Endothelial cell of umbilical vein (primary cell): ENCODE results near the gene GALNT1. TPM values are rescaled to one million over a fixed set of nuclear protein-coding genes. Genes with fewer than 3 reads are reported as not detected.

Experiments
- BruUV-seq: library from RNA; stranded (reverse); fragments of 400-500 nt; replicated peaks from 2 replicates; lab custom pipeline; 2021; lab: Mats Ljungman, UMichigan
- CTCF ChIA-PET: fragments of 300-600, 350-600 bp; sonication (Branson Sonifier 250); formaldehyde crosslinking; loops from one replicate; lab custom pipeline; 2021; ENCODE audit warnings: antibody characterized with exemption, inconsistent platforms; lab: Charles Lee
- POLR2A ChIA-PET: fragments of 300-600, 350-600 bp; sonication (Branson Sonifier 250); formaldehyde crosslinking; loops from one replicate; lab custom pipeline; 2021; ENCODE audit warnings: antibody characterized with exemption, inconsistent platforms; lab: Charles Lee
- DNase-seq: peaks from one replicate; pipeline ENCODE4 v3.0.0-alpha.2; 2011; ENCODE audit warnings: low read depth, low spot score
- FAIRE-seq: peaks from 2 replicates; lab custom pipeline; 2011; peaks lifted over from hg19 to GRCh38; lab: Jason Lieb, UNC
- H2AFZ ChIP-seq: 2 replicates; pipeline ENCODE4 v1.6.0; 2012; ENCODE audit warnings: low read depth, low read length, control low read depth, inconsistent platforms
- H3K27ac ChIP-seq: 2 replicates; pipeline ENCODE4 v1.5.1; 2011; ENCODE audit warnings: low read depth, mild to moderate bottlenecking, control low read depth, low read length, moderate library complexity; ENCODE audit not compliant: insufficient read depth
- H3K27me3 ChIP-seq, 2 experiments: 2 replicates each; pipeline versions ENCODE4 v1.6.0 to v1.6.1; 2011; ENCODE audit warnings: low read length in 2 of 2, mixed read lengths in 1 of 2; ENCODE audit not compliant: control insufficient read depth in 2 of 2, insufficient read depth in 2 of 2
- H3K36me3 ChIP-seq, 2 experiments: 2 replicates in 1 of 2; 3 replicates in 1 of 2; pipeline ENCODE4 v1.5.1; 2011; ENCODE audit warnings: low read length in 2 of 2, mild to moderate bottlenecking in 1 of 2, moderate library complexity in 1 of 2; ENCODE audit not compliant: control insufficient read depth in 2 of 2, insufficient read depth in 2 of 2; ENCODE audit errors: extremely low read depth in 1 of 2
- H3K4me1 ChIP-seq: 3 replicates; pipeline ENCODE4 v1.5.1; 2011; ENCODE audit warnings: mild to moderate bottlenecking, low read length; ENCODE audit not compliant: control insufficient read depth, insufficient read depth; ENCODE audit errors: extremely low read depth
- H3K4me2 ChIP-seq: 2 replicates; pipeline ENCODE4 v1.6.1; 2011; ENCODE audit warnings: low read length, control low read depth, mixed read lengths; ENCODE audit not compliant: insufficient read depth
- H3K4me3 ChIP-seq, 3 experiments: fragments of 200-600 bp in 1 of 3; sonication (generic), shearing (Covaris generic) in 1 of 3; replicated peaks in 1 of 3; 2 replicates each; pipeline ENCODE4 v1.5.1; 2011 to 2016; ENCODE audit warnings: control low read depth in 3 of 3, low read length in 3 of 3, mild to moderate bottlenecking in 2 of 3, inconsistent platforms in 1 of 3, low read depth in 1 of 3, moderate library complexity in 1 of 3; ENCODE audit not compliant: insufficient read depth in 1 of 3
- H3K79me2 ChIP-seq: 2 replicates; pipeline ENCODE4 v1.6.0; 2012; ENCODE audit warnings: low read length, inconsistent platforms; ENCODE audit not compliant: control insufficient read depth, insufficient read depth
- H3K9ac ChIP-seq: replicated peaks from 2 replicates; pipeline ENCODE3; 2011; ENCODE audit warnings: low read length, control low read depth; ENCODE audit not compliant: insufficient read depth; ENCODE audit errors: extremely low read depth
- H3K9me1 ChIP-seq: replicated peaks from 3 replicates; pipeline ENCODE4 v1.6.0; 2011; ENCODE audit warnings: mild to moderate bottlenecking, low read length; ENCODE audit not compliant: control insufficient read depth, insufficient read depth; ENCODE audit errors: extremely low read depth
- H3K9me3 ChIP-seq: replicated peaks from 2 replicates; pipeline ENCODE4 v1.5.1; 2012; ENCODE audit warnings: low read length, inconsistent platforms; ENCODE audit not compliant: control insufficient read depth, insufficient read depth
- H4K20me1 ChIP-seq: replicated peaks from 2 replicates; pipeline ENCODE3; 2011; ENCODE audit warnings: mild to moderate bottlenecking, low read length; ENCODE audit not compliant: control insufficient read depth, insufficient read depth; ENCODE audit errors: extremely low read depth
- EZH2 ChIP-seq: IDR thresholded peaks from 2 replicates; pipeline ENCODE4 v1.6.1; 2012; ENCODE audit warnings: borderline replicate concordance, low read depth, mild to moderate bottlenecking, moderate library complexity, low read length, inconsistent platforms; ENCODE audit not compliant: severe bottlenecking
- FOS ChIP-seq: IDR thresholded peaks from 2 replicates; pipeline ENCODE4 v1.6.1; 2011; ENCODE audit warnings: mild to moderate bottlenecking, low read length, moderate library complexity, borderline replicate concordance; ENCODE audit not compliant: insufficient read depth
- GATA2 ChIP-seq: IDR thresholded peaks from 2 replicates; pipeline ENCODE4 v1.7.0; 2011; ENCODE audit warnings: low read depth, mild to moderate bottlenecking, moderate library complexity, mixed read lengths, low read length; ENCODE audit not compliant: insufficient read length, insufficient read depth
- MYC ChIP-seq: IDR thresholded peaks from one replicate; pipeline ENCODE4 v1.6.1; 2011; ENCODE audit warnings: mild to moderate bottlenecking, low read depth, low read length
- POLR2A ChIP-seq: IDR thresholded peaks from 2 replicates; pipeline ENCODE4 v1.6.1; 2012; ENCODE audit warnings: low read depth, mild to moderate bottlenecking, control low read depth, low read length
- dilution Hi-C: fragments of 300-500 bp; cut with MboI; formaldehyde crosslinking; loops from one replicate; pipeline ENCODE4 v1.15.0; 2019; ENCODE audit warnings: low sequenced_read_pairs; ENCODE audit not compliant: extremely low pct_ligation_motif_present
- intact Hi-C: fragments of 100-400 bp; cut with micrococcal nuclease; formaldehyde crosslinking; loops from one replicate; pipeline ENCODE4 v1.10.0; 2022
- polyA plus RNA-seq, 4 experiments: library from polyadenylated mRNA; depleted of rRNA in 3 of 4; stranded (reverse) in 3 of 4; unstranded in 1 of 4; fragments of >200 nt; gene quantifications; 2 replicates each; pipeline versions ENCODE4 v1.2.1 to v1.2.3, GENCODE V29; 2011 to 2012; ENCODE audit warnings: missing spikeins in 1 of 4
- total RNA-seq: library from RNA; stranded (reverse); gene quantifications from 2 replicates; pipeline ENCODE4 v1.2.3, GENCODE V29; 2021
- TF ChIP-seq, protein P1 (sequence below), 2 donors: IDR thresholded peaks; 1 replicate in 1 of 2; 2 replicates in 1 of 2; pipeline ENCODE4 v1.5.1; 2011; ENCODE audit warnings: low read length in 2 of 2, mild to moderate bottlenecking in 2 of 2, moderate library complexity in 2 of 2, control low read depth in 1 of 2, inconsistent platforms in 1 of 2, low read depth in 1 of 2; ENCODE audit not compliant: insufficient read depth in 1 of 2; ENCODE audit errors: extremely low read depth in 1 of 2

The GALNT1 gene
- total and polyA plus RNA-seq, 2 donors (not counting 3 experiments of a cell fraction or from before 2014, with no cell fraction given), result 89.9 to 360 TPM

DNA sequence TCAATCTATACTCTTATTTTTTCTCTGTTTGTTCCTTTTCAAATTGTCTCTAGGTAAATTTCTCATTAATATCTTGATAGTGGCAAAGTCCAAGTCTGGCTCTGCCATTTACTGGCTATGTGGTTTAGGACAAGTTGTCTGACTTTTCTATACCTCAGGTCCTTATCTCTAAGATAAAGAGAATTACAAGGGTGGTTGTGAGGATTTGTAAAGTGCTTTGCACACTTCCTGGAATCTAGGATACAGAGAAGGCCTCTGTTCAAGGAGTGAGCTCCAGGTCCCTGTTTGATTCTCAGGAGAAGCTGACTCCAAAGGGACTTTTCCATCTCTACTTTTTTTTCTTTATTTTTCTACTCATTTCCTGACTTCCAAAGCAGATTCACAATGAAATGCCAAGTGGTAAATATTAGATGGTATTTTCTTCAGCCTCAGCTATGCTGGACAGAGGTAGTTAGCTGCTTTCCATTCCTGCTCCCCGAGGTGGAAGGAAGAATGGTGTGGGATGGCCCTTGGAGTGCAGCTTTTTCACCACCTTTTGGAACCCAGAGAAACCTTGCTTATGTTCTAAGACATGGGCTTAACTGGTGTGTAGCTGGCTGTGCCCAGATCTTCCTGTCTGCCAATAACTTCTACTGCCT, 90.5 kb downstream of the GALNT1 start:
- peaks cover 5% of the 10 kb centered on the region in 2 experiments for H3K36me3 ChIP-seq
- peak; percentile 57 for DNase-seq
- POLR2A ChIA-PET, result no interaction called here

More for the DNA sequence above, 90.5 kb downstream of the GALNT1 start:
- H2AFZ ChIP-seq, result no peak overlapping the region
- H3K9ac ChIP-seq, result no peak overlapping the region
- CTCF ChIA-PET, result interaction anchor here (0.7 to 1.1 kb wide), 6 partner anchors 10 to 612 kb away, joined by 3 to 4 read pairs (median 4); no protein-coding TSS in a partner anchor
- no TSS peak for BruUV-seq
- no peak overlapping the region for H3K4me3 ChIP-seq
- dilution Hi-C loops, result no loop called here
- intact Hi-C loops, result no loop called here
- TF ChIP-seq FOS (no peak), POLR2A (no peak), EZH2 (no peak), MYC (no peak), GATA2 (no peak)
- TF ChIP-seq, protein P1, sequence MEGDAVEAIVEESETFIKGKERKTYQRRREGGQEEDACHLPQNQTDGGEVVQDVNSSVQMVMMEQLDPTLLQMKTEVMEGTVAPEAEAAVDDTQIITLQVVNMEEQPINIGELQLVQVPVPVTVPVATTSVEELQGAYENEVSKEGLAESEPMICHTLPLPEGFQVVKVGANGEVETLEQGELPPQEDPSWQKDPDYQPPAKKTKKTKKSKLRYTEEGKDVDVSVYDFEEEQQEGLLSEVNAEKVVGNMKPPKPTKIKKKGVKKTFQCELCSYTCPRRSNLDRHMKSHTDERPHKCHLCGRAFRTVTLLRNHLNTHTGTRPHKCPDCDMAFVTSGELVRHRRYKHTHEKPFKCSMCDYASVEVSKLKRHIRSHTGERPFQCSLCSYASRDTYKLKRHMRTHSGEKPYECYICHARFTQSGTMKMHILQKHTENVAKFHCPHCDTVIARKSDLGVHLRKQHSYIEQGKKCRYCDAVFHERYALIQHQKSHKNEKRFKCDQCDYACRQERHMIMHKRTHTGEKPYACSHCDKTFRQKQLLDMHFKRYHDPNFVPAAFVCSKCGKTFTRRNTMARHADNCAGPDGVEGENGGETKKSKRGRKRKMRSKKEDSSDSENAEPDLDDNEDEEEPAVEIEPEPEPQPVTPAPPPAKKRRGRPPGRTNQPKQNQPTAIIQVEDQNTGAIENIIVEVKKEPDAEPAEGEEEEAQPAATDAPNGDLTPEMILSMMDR (IDR thresholded peaks at IDR 0.05; ENCODE audit: extremely low read depth in 1 of 2, insufficient read depth in 1 of 2, low read depth in 1 of 2, low read length in 2 of 2), result no peak
- H3K27me3 ChIP-seq, result no peaks in the 10 kb centered on the region
- H3K4me2 ChIP-seq, result no peak overlapping the region
- H3K27ac ChIP-seq, result no peak overlapping the region
- no peaks in the 10 kb centered on the region for H3K9me1 ChIP-seq
- H3K79me2 ChIP-seq, result peaks cover 12% of the 10 kb centered on the region
- no peaks in the 10 kb centered on the region for H4K20me1 ChIP-seq
- H3K4me1 ChIP-seq, result peaks cover 7% of the 10 kb centered on the region
- no peak for FAIRE-seq
- H3K9me3 ChIP-seq, result no peaks in the 10 kb centered on the region
